ENCODE results near the gene MXRA8.

Gene MXRA8

GRCh38 chr1:1365875-1366698 is 7.7 kb upstream of the MXRA8 start:
- DNase-seq = no peak

- DNase-seq = no peak
Measured at GRCh38 chr1:1364266-1364665, 5.9 kb upstream of the MXRA8 start.

- DNase-seq = no peak
Measured at GRCh38 chr1:1361982-1362423, 3.6 kb upstream of the MXRA8 start.

GRCh38 chr1:1361233-1361981 is 3.1 kb upstream of the MXRA8 start:
- peak; percentile 25 for DNase-seq

- DNase-seq = peak; percentile 24
Measured at GRCh38 chr1:1360506-1361169, 2.3 kb upstream of the MXRA8 start.

- DNase-seq = no peak
Measured at GRCh38 chr1:1359664-1360468, 1.5 kb upstream of the MXRA8 start.

GRCh38 chr1:1359308-1359663 is 931 bp upstream of the MXRA8 start:
- no peak for DNase-seq

- no peak for DNase-seq
Measured at GRCh38 chr1:1357871-1358432, 403 bp downstream of the MXRA8 start.

- DNase-seq = no peak
Measured at GRCh38 chr1:1356796-1357401, 1.5 kb downstream of the MXRA8 start.

- no peak for DNase-seq
Measured at GRCh38 chr1:1356166-1356795, 2.1 kb downstream of the MXRA8 start.

- no peak for DNase-seq
Measured at GRCh38 chr1:1355416-1355815, 2.9 kb downstream of the MXRA8 start.

GRCh38 chr1:1354271-1355247 is 3.8 kb downstream of the MXRA8 start:
- DNase-seq = no peak

- no peak for DNase-seq
Measured at GRCh38 chr1:1353389-1354151, 4.8 kb downstream of the MXRA8 start.

- DNase-seq = no peak
Measured at GRCh38 chr1:1352786-1353388, 5.5 kb downstream of the MXRA8 start.

GRCh38 chr1:1351511-1352427 is 6.6 kb downstream of the MXRA8 start:
- DNase-seq = no peak

- peak; percentile 80 for DNase-seq
Measured at GRCh38 chr1:1349256-1350012, 8.9 kb downstream of the MXRA8 start, which contains the start of gene DVL1. DVL1 (minus strand) TSS chr1:1349418; CDS start chr1:1349065, 353 bp downstream.

Measured in activated CD4-positive, CD25-positive, alpha-beta regulatory T cell treated with anti-CD3 and anti-CD28 coated beads, Interleukin-2, amount 50 U/mL, for 72 hours (primary cell).